ENCODE data around the gene PSAPL1. TPM values are rescaled to one million over a fixed set of nuclear protein-coding genes. Genes with fewer than 3 reads are reported as not detected.

The PSAPL1 gene, protein sequence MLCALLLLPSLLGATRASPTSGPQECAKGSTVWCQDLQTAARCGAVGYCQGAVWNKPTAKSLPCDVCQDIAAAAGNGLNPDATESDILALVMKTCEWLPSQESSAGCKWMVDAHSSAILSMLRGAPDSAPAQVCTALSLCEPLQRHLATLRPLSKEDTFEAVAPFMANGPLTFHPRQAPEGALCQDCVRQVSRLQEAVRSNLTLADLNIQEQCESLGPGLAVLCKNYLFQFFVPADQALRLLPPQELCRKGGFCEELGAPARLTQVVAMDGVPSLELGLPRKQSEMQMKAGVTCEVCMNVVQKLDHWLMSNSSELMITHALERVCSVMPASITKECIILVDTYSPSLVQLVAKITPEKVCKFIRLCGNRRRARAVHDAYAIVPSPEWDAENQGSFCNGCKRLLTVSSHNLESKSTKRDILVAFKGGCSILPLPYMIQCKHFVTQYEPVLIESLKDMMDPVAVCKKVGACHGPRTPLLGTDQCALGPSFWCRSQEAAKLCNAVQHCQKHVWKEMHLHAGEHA
- total RNA-seq: 0.51 TPM

- no peak for DNase-seq
These were observed at the start of gene PSAPL1 for GRCh38 chr4:7434766-7435150. Gene PSAPL1 (minus strand): TSS chr4:7434930. CDS start chr4:7434879, 51 bp downstream.

DNA sequence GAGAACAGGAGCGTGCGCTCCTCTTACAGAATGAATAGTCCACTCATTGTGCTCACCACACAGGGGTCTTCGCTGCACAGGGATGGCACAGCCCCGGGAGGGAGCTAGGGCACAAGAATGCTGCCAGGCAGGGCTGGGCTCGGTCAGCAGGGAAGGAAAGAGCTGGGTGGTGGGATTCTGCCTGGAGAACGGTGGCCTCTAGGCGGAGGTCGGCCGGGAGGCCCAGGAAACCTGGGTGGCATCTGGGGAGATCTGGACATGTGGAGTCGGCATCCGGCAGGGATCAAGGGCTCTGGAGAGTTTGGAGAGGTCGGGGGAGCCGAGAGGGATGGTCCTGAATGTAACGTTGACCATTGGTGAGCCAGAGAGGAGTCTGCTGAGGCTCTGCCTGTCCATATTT lies 46.5 kb upstream of the PSAPL1 start:
- no peak for DNase-seq

- no peak for DNase-seq
These were observed 45.7 kb upstream of the PSAPL1 start for GRCh38 chr4:7480423-7480822.

- no peak for DNase-seq
These were observed 43.9 kb upstream of the PSAPL1 start for GRCh38 chr4:7478665-7479064.

DNA sequence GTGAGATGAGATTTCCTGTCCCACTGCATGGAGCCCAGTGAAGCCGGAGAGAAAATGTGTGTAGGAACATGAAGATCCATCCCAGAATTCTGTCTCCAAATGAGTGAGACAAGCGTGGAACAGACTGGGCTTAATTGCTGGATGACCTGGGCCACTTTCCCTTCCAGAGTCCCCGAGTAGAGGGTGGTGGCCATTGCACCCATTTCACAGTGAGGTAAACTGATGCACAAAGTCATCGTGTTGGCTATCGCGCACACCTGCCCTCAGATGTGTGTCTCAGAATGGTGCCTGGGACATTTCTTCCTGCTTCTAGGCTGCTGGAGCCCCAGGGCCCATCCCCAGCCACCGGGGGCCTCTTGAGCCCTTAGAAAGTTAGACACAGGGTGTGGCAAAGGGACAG lies 43.0 kb upstream of the PSAPL1 start:
- DNase-seq: no peak

DNA sequence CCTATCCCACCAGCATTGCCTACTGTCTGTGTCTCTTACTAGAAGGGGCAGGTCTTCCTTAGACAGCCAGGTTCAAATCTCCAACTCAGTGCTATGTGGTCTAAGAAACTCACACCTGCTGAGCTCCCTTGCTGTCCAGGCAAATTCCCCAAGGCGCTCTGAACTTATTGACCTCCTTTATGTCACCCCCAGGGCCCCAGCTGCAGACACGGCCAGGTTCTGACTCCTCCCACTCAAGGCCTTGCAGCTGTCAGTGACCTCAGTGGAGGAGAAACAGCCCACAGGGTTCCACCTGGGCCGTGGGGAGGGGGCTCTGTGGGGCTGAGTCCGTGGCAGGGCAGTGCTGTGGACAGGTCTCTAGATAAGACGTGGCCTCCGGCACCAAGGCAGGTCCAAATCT lies 42.1 kb upstream of the PSAPL1 start:
- DNase-seq: no peak

DNA sequence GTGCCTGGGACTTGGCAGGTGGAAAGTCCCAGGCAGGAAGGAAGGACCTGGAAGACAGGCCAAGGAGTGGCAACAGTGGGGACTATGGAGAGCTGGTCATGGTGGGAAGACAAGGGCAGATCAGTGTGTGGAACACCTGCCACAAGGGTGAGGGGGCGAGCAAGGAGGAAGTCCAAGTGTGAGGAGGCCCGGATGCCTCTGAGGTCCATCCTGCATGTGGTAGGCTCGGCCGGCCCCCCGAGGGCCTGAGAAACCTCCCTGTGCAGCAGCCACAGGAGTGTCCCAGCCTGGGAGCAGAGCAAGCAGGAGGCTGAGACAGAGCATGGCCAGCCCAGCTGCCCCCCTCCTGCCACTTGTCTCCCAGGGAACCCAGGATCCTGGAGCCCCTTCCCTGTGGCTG lies 40.5 kb upstream of the PSAPL1 start:
- DNase-seq: no peak

DNA sequence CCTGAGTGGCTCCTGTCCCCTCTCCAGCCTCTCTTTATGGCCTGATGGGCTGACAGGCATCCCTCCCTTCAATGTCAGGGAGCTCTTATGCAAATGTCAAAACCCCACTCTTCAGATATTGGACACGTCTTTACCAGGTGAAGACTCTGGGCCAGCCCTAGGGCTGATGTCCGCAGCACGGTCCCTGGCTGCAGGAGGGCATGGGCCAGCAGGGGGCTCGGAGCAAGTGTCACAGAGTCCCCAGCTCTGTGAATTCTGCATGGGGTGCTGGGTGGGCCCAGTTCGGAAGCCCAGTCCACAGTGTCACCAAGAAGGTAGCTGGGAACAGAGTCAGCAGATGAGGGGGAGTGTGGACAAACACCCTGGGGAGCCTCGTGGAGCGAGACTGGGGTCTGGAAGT lies 39.6 kb upstream of the PSAPL1 start:
- no peak for DNase-seq

GRCh38 chr4:7473081-7473480 lies 38.4 kb upstream of the PSAPL1 start:
- no peak for DNase-seq

DNA sequence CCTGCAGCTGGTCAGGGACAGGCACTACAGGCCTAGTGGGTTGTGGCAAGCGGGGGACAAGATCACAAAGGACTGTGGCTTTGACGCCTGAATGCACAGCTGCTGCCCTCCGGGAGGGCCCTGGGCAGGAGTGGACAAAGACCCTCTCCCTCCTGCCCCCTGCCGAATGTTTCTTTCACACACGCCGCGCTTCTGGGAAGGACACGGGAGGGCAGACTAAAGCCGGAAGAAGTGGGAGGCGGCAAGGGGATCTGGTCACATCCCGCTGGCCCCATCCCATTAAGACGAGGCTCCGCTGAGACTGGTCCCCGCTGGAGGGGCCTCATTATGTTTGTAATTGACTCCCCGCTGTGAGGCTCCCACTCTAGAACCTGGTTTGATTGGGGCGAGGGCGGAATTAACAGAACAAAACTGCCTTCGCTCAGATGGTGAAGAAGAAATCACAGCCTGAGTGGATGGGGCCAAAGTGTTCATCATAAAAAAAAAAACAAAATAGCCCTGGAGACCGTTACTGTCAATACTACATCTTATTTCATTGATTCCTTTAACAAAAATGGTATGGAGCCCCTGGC lies 37.8 kb upstream of the PSAPL1 start:
- DNase-seq: peak; percentile 51

- DNase-seq: no peak
These were observed 35.9 kb upstream of the PSAPL1 start for GRCh38 chr4:7470522-7471128.

DNA sequence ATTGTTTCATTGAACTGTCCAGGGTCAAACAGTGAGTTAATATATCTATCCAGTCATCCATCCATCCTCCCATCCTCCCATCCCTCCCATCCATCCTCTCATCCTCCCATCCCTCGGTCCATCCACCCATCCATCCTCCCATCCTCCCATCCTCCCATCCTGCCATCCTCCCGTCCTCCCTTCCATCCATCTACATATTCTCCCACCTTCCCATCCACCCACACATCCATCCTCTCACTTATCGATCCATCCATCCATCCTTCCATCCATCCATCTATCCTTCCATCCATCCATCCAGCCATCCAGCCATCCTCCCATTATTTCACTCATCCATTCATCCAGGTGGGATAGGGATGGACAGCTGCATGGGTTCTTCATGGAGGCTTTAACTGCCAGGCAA lies 35.4 kb upstream of the PSAPL1 start:
- no peak for DNase-seq

GRCh38 chr4:7469023-7469422 lies 34.3 kb upstream of the PSAPL1 start:
- DNase-seq: no peak

DNA sequence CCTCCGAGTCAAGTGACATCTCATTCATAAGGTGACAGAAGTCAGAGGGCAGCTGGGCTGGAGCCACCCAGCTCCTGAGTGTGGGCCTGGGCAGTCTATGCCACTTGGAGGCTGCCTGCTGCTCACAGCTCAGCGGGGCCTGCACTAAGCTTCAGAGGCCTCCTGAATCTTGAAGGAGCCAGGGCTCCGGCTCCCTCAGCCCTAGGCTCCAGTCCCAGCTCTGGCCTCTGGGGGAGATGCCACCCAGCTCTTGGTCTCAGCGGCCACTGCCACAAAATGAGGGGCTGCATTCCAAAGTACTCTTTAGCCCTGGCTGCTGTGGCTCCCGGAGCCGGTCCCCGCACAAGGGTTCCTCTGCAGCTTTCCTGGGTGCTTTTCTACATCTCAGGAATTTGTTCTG lies 32.7 kb upstream of the PSAPL1 start:
- DNase-seq: no peak

- DNase-seq: no peak
These were observed 32.2 kb upstream of the PSAPL1 start for GRCh38 chr4:7466904-7467303.

DNA sequence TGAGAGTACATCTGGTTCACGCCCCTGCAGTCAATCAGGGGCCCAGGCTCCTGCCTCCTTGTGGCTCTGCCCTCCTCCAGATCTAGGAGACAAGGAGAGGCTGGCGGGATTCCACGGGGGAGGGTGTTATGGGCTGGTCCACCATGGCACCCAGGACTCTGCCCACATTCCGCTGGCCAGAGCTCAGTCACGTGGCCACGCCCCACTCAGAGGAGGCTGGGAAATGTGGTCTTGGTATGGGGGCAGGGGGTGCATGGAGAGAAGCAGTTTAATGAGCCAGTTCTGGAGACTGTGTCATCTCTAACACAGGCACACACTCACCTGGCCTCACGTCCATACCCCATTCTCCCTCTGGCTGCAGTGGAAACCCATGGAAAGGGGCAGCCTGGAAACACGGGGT lies 31.5 kb upstream of the PSAPL1 start:
- no peak for DNase-seq

DNA sequence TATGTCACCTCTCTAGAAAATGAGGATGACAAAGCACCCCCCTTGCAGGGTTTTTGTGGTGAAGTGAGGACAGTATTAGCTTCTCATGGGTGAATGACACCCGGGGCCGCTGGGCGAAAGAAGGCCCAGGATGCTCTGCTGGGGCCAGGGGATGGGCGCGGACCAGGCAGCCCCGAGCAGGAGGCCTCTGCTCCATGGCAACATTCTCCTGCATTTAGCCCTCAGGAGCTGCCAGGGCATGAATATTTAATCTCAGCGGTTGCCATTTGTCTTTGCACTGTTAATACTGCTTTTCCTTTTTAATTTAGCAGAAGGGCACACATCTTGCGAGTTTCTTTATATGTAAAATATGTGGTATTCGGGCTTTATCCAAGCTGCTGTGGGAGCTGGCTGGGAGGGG lies 30.3 kb upstream of the PSAPL1 start:
- DNase-seq: no peak

- no peak for DNase-seq
These were observed 29.5 kb upstream of the PSAPL1 start for GRCh38 chr4:7464259-7464655.

DNA sequence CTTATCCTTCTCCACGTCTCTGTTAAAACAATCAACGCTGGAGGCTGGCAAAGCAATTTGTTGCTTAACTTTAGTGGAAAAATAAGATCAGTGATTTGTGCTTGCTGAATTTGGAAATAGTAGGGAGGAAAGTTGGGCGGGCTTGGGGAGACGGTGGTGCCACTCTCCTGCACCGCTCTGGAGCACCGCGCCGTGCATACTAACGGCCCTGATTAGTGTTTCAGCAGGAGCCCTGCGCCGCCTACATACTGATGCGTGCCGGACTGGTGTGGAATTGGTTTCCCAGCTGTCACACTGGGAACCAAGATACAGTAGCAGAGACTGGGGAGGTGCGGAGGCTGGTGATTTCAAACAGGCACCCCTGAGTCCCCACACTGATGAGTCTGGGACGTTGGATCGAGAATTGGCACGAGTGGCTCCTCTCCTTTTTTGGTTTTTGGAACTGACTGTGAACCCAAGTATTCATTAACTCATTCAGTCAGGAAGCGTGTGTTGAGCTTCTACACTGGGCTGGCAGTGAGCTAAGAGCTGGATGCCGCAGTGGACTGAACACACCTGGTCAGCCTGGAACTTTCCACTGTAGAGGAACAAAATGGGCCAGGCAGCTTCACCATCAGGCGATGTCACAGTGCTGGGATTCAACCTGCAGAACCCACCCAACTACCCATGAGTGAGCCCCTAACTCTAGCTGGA lies 29.0 kb upstream of the PSAPL1 start:
- DNase-seq: no peak

GRCh38 chr4:7462509-7462971 lies 27.8 kb upstream of the PSAPL1 start:
- DNase-seq: peak; percentile 48

GRCh38 chr4:7461230-7461629 lies 26.5 kb upstream of the PSAPL1 start:
- DNase-seq: no peak

- DNase-seq: peak; percentile 91
These were observed 25.8 kb upstream of the PSAPL1 start for GRCh38 chr4:7460566-7460965.

- DNase-seq: no peak
These were observed 24.7 kb upstream of the PSAPL1 start for GRCh38 chr4:7459471-7459870.
